TTC549 (cell line): ENCODE results near the gene PABPN1.

ENCODE experiments used
- FAIRE-seq: peaks from 2 replicates; lab custom pipeline; 2012; peaks lifted over from hg19 to GRCh38; lab: Jason Lieb, UNC

PABPN1 gene

GRCh38 chr14:23359167-23359626 is 37.9 kb downstream of the PABPN1 start:
- FAIRE-seq = no peak

- no peak for FAIRE-seq
These were observed 38.6 kb downstream of the PABPN1 start for GRCh38 chr14:23359722-23360447.

- no peak for FAIRE-seq
These were observed 39.2 kb downstream of the PABPN1 start for GRCh38 chr14:23360496-23360895.

GRCh38 chr14:23361320-23361719 is 40.1 kb downstream of the PABPN1 start:
- FAIRE-seq = no peak

- FAIRE-seq = no peak
These were observed 40.5 kb downstream of the PABPN1 start for GRCh38 chr14:23361763-23362162.

GRCh38 chr14:23362200-23362599 is 40.9 kb downstream of the PABPN1 start:
- no peak for FAIRE-seq

GRCh38 chr14:23364164-23365035 is 43.1 kb downstream of the PABPN1 start:
- FAIRE-seq = no peak

GRCh38 chr14:23365036-23365731 is 43.9 kb downstream of the PABPN1 start, which contains the start of gene EFS:
EFS (minus strand) TSS chr14:23365172; CDS start chr14:23365025, 147 bp downstream.
- FAIRE-seq = no peak

- FAIRE-seq = no peak
These were observed 44.6 kb downstream of the PABPN1 start for GRCh38 chr14:23365732-23366425.

- no peak for FAIRE-seq
These were observed 45.2 kb downstream of the PABPN1 start for GRCh38 chr14:23366426-23366921.

GRCh38 chr14:23370221-23370620 is 49.0 kb downstream of the PABPN1 start:
- FAIRE-seq = no peak

- FAIRE-seq = no peak
These were observed 50.6 kb downstream of the PABPN1 start for GRCh38 chr14:23371865-23372264.

GRCh38 chr14:23372509-23372908 is 51.3 kb downstream of the PABPN1 start, which contains the start of gene IL25:
IL25 (plus strand) TSS chr14:23372809.
- no peak for FAIRE-seq

- no peak for FAIRE-seq
These were observed 51.8 kb downstream of the PABPN1 start for GRCh38 chr14:23373041-23373440.
